GM06990 (cell line): ENCODE results near the gene CNFN.

Experiments
- DNase-seq: peaks from one replicate; pipeline ENCODE4 v3.0.0-alpha.2; 2011; ENCODE audit not compliant: insufficient read length; ENCODE audit errors: extremely low read depth
- H3K27me3 ChIP-seq: replicated peaks from 2 replicates; pipeline ENCODE4 v1.6.0; 2011; ENCODE audit warnings: low read length; ENCODE audit not compliant: control insufficient read depth, insufficient read depth
- H3K36me3 ChIP-seq: 2 replicates; pipeline ENCODE4 v1.5.1; 2011; ENCODE audit warnings: low read length; ENCODE audit not compliant: control insufficient read depth, insufficient read depth
- H3K4me3 ChIP-seq: replicated peaks from 2 replicates; pipeline ENCODE4 v1.5.1; 2011; ENCODE audit warnings: low read depth, mild to moderate bottlenecking, control low read depth, low read length
- TF ChIP-seq, protein P1 (sequence below): IDR thresholded peaks from 2 replicates; pipeline ENCODE4 v1.5.1; 2011; ENCODE audit warnings: low read length, control low read depth, mild to moderate bottlenecking, inconsistent platforms; ENCODE audit not compliant: insufficient read depth, poor library complexity, severe bottlenecking

Gene CNFN

GRCh38 chr19:42428676-42429075, 38.6 kb upstream of the CNFN start:
- H3K4me3 ChIP-seq = no peak overlapping the region
- DNase-seq = no peak
- TF ChIP-seq, protein P1, sequence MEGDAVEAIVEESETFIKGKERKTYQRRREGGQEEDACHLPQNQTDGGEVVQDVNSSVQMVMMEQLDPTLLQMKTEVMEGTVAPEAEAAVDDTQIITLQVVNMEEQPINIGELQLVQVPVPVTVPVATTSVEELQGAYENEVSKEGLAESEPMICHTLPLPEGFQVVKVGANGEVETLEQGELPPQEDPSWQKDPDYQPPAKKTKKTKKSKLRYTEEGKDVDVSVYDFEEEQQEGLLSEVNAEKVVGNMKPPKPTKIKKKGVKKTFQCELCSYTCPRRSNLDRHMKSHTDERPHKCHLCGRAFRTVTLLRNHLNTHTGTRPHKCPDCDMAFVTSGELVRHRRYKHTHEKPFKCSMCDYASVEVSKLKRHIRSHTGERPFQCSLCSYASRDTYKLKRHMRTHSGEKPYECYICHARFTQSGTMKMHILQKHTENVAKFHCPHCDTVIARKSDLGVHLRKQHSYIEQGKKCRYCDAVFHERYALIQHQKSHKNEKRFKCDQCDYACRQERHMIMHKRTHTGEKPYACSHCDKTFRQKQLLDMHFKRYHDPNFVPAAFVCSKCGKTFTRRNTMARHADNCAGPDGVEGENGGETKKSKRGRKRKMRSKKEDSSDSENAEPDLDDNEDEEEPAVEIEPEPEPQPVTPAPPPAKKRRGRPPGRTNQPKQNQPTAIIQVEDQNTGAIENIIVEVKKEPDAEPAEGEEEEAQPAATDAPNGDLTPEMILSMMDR = no peak
- H3K36me3 ChIP-seq = no peaks in the 10 kb centered on the region
- H3K27me3 ChIP-seq = no peaks in the 10 kb centered on the region; the same call in 1 of the 2 replicates

- no peaks in the 10 kb centered on the region for H3K36me3 ChIP-seq
- no peaks in the 10 kb centered on the region; the same call in 1 of the 2 replicates for H3K27me3 ChIP-seq
- TF ChIP-seq, protein P1 = no peak
- H3K4me3 ChIP-seq = no peak within 1 kb of the TSS
- no peak for DNase-seq
Measured at GRCh38 chr19:42427313-42427712, 37.2 kb upstream of the CNFN start, which contains the start of gene LIPE. LIPE (minus strand) TSS chr19:42427388; CDS start chr19:42427149, 239 bp downstream.

DNA sequence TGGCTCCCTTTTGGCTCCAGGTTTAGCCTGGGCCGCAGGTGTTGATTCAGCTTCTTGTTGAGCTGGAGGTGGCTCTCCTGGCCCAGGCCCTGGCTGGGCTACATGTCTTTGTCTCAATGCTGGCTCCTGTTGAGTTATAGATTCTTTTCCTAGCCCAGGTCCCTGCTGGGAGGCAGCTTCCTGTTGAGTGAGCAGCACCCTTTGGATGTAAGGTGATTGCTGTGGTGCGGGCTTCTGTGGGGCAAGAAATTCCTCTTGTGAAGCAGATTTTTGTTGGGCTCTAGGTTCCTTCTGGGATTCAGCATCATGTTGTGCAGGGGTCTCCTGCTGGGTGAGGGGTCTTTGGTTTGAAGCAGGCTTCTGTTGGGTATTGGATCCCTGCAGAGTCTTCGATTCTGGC, 36.5 kb upstream of the CNFN start:
- no peak overlapping the region for H3K4me3 ChIP-seq
- DNase-seq = no peak
- TF ChIP-seq, protein P1 = no peak
- no peaks in the 10 kb centered on the region; the same call in 1 of the 2 replicates for H3K27me3 ChIP-seq
- H3K36me3 ChIP-seq = no peaks in the 10 kb centered on the region

GRCh38 chr19:42424712-42425131, 34.6 kb upstream of the CNFN start:
- DNase-seq = no peak
- no peaks in the 10 kb centered on the region; the same call in 1 of the 2 replicates for H3K27me3 ChIP-seq
- no peak overlapping the region for H3K4me3 ChIP-seq
- H3K36me3 ChIP-seq = no peaks in the 10 kb centered on the region
- TF ChIP-seq, protein P1 = no peak

GRCh38 chr19:42424345-42424707, 34.2 kb upstream of the CNFN start:
- H3K36me3 ChIP-seq = no peaks in the 10 kb centered on the region
- no peak overlapping the region for H3K4me3 ChIP-seq
- DNase-seq = no peak
- TF ChIP-seq, protein P1 = no peak
- no peaks in the 10 kb centered on the region; the same call in 1 of the 2 replicates for H3K27me3 ChIP-seq

- Histone ChIP-seq H3K36me3 (no peaks in the 10 kb centered on the region), H3K27me3 (no peaks in the 10 kb centered on the region; the same call in 1 of the 2 replicates), H3K4me3 (peak overlapping the region; percentile 69)
- TF ChIP-seq, protein P1 = no peak
- peak; percentile 92 for DNase-seq
Measured at GRCh38 chr19:42423462-42424344, 33.6 kb upstream of the CNFN start.
